ENCODE results near the gene ZNF664. TPM values are rescaled to one million over a fixed set of nuclear protein-coding genes. Genes with fewer than 3 reads are reported as not detected.

Gene ZNF664
- total and polyA plus RNA-seq, 3 donors from 2014 or later: 55.9 to 69.6 (median 63.4) TPM

DNA sequence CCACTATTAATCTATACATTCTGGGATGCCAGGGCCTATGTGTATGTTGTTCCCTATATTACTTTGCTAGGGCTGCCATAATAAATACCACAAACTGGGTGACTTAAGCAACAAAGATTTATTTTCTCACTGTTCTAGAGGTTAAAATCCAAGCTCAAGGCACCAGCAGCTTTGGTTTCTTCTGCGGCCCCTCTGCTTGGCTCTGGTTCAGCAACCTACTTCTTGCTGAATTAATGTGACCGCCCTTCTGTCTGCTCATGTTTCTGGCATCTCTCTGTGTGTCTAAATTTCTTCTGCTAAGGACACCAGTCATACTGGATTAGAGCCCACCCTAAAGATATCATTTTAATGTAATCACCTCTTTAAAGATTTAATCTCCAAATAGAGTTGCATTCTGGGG lies 84.7 kb downstream of the ZNF664 start:
- 92 to 95% methylated on average over 2 of the region's 2 CpGs for WGBS, 2 donors
- H3K27me3 ChIP-seq: no peaks in the 10 kb centered on the region
- DNase-seq: no peak
- intact Hi-C loops (cut with DNase I; ENCODE audit: low total_unique reads): loop anchor here (10.0 kb wide), 1 partner anchor 267 kb away; no protein-coding TSS in a partner anchor
- no peak overlapping the region for H3K4me3 ChIP-seq
- no peaks in the 10 kb centered on the region for H3K4me1 ChIP-seq
- H3K9me3 ChIP-seq: no peaks in the 10 kb centered on the region
- no peak overlapping the region for H3K27ac ChIP-seq
- no peak for TF ChIP-seq POLR2A (IDR thresholded peaks at IDR 0.05)
- TF ChIP-seq, protein P1, sequence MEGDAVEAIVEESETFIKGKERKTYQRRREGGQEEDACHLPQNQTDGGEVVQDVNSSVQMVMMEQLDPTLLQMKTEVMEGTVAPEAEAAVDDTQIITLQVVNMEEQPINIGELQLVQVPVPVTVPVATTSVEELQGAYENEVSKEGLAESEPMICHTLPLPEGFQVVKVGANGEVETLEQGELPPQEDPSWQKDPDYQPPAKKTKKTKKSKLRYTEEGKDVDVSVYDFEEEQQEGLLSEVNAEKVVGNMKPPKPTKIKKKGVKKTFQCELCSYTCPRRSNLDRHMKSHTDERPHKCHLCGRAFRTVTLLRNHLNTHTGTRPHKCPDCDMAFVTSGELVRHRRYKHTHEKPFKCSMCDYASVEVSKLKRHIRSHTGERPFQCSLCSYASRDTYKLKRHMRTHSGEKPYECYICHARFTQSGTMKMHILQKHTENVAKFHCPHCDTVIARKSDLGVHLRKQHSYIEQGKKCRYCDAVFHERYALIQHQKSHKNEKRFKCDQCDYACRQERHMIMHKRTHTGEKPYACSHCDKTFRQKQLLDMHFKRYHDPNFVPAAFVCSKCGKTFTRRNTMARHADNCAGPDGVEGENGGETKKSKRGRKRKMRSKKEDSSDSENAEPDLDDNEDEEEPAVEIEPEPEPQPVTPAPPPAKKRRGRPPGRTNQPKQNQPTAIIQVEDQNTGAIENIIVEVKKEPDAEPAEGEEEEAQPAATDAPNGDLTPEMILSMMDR (IDR thresholded peaks at IDR 0.05): no peak
- H3K36me3 ChIP-seq (ENCODE audit: low read depth, missing control alignments): no peaks in the 10 kb centered on the region

DNA sequence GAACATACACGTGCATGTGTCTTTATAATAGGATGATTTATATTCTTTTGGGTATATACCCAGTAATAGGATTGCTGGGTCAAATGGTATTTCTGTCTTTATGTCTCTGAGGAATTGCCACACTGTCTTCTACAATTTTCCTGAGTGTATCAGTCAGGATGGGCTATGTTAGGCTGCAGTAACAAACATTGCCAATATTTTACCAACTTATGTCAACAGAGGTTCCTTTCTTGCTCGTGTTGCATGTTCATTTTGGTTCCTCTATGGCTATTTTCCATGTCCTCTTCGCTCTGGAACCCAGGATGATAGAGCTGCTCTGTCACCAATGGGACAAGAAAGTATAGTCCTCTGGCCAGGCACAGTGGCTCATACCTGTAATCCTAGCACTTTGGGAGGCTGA lies 86.7 kb downstream of the ZNF664 start:
- no peaks in the 10 kb centered on the region for H3K27me3 ChIP-seq
- no peak overlapping the region for H3K27ac ChIP-seq
- 90 to 96% methylated on average over 3 of the region's 3 CpGs for WGBS, 2 donors
- TF ChIP-seq, protein P1 (IDR thresholded peaks at IDR 0.05): no peak
- TF ChIP-seq POLR2A (IDR thresholded peaks at IDR 0.05): no peak
- DNase-seq: no peak
- no peaks in the 10 kb centered on the region for H3K4me1 ChIP-seq
- intact Hi-C loops (cut with DNase I; ENCODE audit: low total_unique reads): loop anchor here (10.0 kb wide), 1 partner anchor 265 kb away; no protein-coding TSS in a partner anchor
- no peaks in the 10 kb centered on the region for H3K36me3 ChIP-seq (ENCODE audit: low read depth, missing control alignments)
- H3K4me3 ChIP-seq: no peak overlapping the region
- H3K9me3 ChIP-seq: no peaks in the 10 kb centered on the region

Small RNA genes within 50 kb of the gene (small RNA-seq; reads per million reads assigned to genes)
- gene AC068790.4: 0 reads per million in 2 donors
- 0 reads per million in 2 donors for gene AC068790.6

Other genes with a start within 250 kb of the ZNF664 start
- 10 to 100 TPM; 15.4 to 29.3 TPM for gene DNAH10, start 210.9 kb upstream of the ZNF664 start, total RNA-seq
- gene DNAH10, start 210.9 kb upstream of the ZNF664 start, polyA plus RNA-seq (ENCODE audit: insufficient read depth, low read depth, low replicate concordance): 24.3 TPM
- gene CCDC92, start 384 bp upstream of the ZNF664 start, total RNA-seq: 10 to 100 TPM; 63.6 to 79.1 TPM
- gene CCDC92, start 384 bp upstream of the ZNF664 start, polyA plus RNA-seq (ENCODE audit: insufficient read depth, low read depth, low replicate concordance): 140 TPM